CD1c-positive myeloid dendritic cell (primary cell): ENCODE data around the gene ACTG2.
"Not testable (repeated sequence)": the region's sequence is repeated elsewhere in the genome, so short reads cannot be mapped to it uniquely, and the experiment has no call there.

ENCODE experiments used
- DNase-seq: peaks from one replicate; pipeline ENCODE4 v3.0.0-alpha.2; 2016; ENCODE audit errors: extremely low spot score

Gene ACTG2

DNA sequence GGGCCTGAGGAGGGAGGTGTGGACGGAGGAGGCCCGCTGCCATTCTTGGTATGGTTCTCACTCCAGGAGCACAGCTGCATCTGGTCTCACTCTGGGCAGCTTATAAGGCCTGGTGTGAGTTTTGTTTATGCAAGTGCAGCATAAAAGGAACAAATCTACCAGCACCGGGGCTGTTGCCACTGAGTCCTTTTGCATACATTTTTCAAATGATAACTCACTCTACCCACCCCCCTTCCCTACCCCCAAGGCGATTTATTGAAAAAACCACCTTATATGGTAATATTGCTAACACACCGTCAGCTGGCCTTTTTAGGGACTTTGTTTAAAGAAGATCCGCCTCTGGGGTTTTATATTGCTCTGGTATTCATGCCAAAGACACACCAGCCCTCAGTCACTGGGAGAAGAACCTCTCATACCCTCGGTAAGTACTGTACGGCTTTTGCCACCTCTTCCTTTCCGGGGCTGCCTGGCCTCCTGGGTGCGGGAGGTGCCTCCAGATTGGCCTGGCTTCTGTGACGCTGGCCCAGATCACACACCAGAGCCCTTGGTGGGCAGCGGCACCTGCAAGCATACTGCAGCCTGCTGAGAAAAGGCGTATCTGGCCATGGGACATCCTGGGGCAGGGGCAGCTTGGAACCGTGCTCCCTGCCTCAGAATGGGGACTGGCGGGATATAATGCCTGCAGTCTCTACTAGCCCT, at the start of gene ACTG2:
ACTG2 (plus strand) TSS at position 378 of the 699 bp plus-strand sequence. CDS start 8,304 bp downstream, outside the sequence.
- DNase-seq: no peak

GRCh38 chr2:73844087-73844486, 48.7 kb upstream of the ACTG2 start:
- no peak for DNase-seq

DNA sequence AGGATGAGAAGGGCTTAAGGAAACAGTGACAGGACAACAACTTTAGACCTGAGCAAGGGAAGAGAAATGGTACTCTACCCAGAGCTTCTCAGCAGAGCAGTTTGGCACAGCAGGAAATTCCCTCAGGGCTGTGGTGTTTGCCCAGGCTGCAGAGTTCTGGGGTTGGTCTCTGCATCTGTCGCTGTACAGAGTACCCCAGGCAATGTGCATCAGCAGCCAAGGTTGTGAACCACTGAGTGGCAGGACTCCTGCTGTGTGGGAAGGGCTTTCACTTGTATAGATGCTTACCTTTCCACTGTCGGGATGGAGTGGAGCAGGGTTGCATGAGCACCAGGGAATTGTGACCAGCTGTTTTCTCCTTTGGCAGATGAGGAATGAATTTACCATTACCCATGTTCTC, 42.8 kb upstream of the ACTG2 start:
- DNase-seq: no peak

- no peak for DNase-seq
These were observed 41.5 kb upstream of the ACTG2 start for GRCh38 chr2:73851274-73851673.

DNA sequence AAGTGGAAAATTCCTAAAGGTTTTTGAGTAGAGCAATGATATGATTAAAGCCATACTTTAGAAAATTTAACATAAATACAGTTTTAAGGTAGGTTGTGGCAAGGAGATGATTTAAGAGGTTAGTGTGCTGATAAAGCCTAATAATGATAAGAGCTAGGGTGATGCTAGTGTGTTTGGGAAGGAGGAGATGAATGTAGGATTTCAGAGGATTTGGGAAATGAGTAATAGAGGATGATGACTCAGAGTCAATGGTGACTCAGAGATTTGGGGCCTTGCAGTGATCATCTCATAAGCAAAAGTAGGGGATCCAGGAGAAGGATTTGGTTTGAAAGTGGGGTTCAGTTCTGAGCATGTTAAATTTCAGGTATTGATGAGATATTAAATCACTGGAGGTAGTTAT, 40.8 kb upstream of the ACTG2 start:
- peak; percentile 22 for DNase-seq

DNA sequence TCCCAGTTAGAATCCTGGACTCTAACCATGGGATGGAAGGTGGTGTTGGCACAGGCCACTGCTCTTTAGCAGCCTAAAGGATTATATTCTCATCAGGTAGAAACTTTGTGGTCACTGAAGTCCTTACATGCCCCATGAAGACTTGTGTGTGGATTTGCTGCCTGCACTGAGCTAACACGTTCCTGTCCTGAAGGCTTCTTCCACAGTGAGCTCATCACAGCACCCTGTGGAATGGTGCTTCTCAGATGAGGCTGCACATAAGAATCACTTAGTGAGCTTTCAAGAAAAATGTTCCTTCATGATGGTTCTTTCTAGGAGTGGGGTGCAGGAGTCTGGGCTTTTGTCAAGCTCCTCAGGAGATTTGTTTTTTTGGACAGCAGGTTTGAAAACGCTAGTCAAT, 37.3 kb upstream of the ACTG2 start:
- DNase-seq: no peak

- DNase-seq: no peak
These were observed 36.6 kb upstream of the ACTG2 start for GRCh38 chr2:73856214-73856613.

DNA sequence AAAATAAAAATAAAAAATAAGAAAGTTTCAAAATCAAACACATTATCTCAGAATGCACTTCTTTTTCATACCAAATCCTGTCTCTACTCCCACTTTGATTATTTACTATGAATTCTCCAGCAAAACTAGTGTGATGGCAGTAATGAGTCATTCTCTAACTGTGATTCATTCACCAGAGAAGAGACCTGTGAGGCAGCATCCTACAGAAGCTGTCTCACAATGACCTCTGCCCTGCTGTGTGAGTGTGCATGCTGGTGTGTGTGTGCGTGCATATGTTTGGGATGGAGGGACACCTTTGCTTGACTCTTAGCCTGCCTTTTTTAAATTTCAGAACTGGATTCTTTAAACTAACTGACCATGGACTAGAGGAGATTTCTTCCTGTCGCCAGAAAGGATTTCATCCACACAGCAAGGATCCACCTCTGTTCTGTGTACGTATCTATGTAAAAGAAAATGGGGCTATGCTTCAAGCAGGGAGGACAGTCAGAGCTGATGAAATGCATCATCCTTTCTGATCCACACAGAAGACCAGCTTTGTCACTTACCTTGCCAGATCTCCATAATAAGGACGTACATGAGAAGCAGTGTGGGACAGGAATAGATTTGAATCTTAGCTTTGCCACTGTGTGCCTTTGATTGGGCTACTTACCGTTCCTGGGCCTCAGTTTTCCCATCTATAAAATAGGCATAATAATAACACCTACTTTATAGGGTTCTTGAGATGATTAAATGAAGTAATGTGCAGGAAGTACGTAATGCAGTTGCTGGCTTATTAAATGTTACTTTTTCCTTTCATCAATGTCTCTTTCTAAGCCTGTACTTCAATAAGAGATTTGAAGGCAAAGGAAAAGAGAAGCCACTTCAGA, 32.9 kb upstream of the ACTG2 start:
- DNase-seq: peak; percentile 35

GRCh38 chr2:73862987-73863386, 29.8 kb upstream of the ACTG2 start:
- DNase-seq: no peak

DNA sequence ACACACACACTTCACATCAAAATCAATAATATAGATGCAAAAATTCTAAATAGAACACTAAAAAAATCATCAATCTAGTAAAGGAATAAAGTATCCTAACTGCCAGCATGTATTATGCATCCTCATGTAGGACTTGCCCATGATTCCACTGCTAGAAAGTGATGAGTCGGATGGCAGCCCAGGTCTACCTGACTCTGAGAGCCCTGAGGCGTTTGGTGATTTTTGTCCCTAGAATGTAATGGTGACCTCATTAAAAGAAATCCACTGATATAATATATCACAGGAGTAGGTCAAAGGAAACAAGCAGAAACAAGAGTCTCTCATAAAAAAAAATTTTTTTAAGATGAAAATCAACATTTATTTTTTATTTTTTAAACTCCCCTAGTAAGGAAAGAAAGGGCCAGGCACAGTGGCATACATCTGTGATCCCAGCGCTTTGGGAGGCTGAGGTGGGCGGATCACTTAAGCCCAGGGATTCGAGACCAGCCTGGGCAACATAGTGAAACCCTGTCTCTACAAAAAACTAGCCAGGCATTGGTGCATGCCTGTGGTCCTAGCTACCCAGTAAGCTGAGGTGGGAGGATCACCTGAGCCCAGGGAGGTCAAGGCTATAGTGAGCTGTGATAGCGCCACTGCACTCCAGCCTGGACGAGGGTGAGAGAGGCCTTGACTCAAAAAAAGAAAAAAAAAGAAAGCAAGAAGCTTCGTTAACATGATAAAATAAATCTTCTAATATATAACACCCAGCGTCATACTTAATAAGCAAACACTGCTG, 24.4 kb upstream of the ACTG2 start:
- no peak for DNase-seq

DNA sequence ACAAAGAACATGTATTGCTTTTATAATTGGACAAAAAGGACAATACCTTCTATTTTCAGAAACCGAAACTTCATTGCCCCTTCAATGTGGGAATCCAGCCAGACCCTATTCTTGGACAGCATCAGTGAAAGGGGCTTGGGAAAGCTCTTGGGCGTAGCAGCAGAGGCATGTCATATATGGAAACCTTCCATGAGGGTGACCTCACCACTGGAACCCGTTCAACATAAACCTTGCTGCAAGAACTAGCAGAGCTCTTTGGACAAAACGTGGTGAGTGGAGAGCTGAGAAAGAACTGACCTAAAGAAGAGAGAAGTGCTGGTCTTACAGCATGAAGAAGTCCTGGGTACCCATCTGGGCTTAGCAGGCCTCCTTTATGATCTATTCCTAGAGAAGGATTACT, 22.7 kb upstream of the ACTG2 start:
- DNase-seq: no peak

DNA sequence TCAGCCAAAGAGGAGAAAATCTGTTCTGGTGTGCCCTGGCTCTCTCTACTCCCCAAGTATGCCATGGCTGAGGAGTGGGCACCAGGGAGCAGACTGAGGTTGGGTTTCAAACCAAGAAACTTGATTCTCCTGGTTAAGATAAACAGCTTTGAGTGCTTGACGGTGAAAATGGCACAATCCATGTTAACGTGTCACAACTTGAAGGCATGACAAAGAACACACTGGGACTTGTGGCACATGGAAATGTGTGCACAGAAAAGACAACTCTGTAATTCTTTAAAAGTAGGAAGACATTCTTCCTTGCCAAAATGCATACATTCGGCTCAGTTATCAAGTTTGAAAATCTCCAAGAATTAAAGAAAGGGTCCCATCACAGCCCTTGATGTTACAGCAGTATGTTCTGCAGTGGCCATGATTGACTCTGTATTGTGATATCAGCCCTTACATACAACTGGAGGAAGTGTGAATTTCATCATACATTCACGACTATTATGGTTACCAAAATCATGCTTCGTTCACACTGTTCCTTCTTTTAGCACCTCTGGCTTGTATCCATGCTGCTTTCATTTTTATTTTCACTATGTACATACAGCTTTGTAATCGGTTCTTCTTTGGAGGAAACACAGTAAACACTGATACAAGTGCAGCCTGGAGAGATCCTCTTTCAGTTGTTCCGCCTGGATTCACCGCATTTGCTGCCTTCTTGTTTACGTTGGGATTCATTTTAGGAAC, 15.6 kb upstream of the ACTG2 start:
- DNase-seq: peak; percentile 78

DNA sequence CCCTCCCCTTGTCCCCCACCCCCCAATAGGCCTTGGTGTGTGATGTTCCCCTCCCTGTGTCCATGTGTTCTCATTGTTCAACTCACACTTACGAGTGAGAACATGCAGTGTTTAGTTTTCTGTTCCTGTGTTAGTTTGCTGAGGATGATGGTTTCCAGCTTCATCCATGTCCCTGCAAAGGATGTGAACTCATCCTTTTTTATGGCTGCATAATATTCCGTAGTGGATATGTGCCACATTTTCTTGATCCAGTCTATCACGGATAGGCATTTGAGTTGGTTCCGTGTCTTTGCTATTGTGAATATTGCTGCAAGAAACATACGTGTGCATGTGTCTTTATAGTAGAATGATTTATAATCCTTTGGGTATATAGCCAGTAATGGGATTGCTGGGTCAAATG, 14.8 kb upstream of the ACTG2 start:
- not testable (repeated sequence) for DNase-seq

DNA sequence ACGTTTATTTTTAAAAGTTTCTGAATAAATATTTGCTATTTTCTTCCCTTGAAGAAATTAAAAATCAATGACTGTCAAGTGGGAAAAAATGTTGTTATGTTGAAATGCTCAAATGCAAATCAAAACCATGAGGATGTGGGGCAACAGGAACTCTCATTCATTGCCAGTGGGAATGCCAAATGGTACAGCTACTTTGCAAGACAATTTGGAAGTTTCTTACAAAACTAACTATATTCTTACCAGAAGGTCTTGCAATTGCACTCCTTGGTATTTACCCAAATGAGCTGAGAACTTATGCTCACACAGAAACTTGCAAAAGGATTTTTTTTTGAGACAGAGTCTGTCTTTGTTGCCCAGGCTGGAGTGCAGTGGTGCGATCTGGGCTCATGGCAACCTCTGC, 7.4 kb upstream of the ACTG2 start:
- DNase-seq: no peak

GRCh38 chr2:73886357-73886756, 6.5 kb upstream of the ACTG2 start:
- no peak for DNase-seq

DNA sequence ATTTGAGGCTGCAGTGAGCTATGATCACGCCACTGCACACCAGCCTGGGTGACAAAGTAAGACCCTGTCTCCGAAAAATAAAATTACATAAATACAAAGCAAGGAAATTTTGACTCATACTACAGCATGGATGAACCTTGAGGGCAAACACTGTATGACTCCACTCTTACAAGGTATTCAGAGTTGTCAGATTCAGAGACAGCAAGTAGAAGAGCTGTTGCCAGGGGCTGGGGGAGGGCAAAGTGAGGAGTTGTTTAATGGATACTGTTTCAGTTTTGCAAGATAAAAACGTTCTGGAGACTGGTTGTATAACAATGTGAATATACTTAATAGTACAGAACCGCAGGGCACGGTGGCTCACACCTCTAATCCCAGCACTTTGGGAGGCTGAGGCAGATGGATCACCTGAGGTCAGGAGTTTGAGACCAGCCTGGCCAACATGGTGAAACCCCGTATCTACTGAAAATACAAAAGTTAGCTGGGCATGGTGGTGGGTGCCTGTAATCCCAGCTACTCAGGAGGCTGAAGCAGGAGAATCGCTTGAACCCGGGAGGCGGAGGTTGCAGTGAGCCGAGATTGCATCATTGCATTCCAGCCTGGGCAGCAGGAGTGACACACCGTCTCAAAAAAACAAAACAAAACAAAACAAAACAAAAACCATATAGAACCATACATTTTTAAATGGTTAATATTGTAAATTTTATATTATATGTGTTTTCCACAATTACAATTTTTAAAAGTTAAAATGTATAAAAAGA, 5.0 kb upstream of the ACTG2 start:
- DNase-seq: not testable (repeated sequence)

- no peak for DNase-seq
These were observed 4.4 kb upstream of the ACTG2 start for GRCh38 chr2:73888388-73888787.

GRCh38 chr2:73889206-73889605, 3.6 kb upstream of the ACTG2 start:
- DNase-seq: no peak

DNA sequence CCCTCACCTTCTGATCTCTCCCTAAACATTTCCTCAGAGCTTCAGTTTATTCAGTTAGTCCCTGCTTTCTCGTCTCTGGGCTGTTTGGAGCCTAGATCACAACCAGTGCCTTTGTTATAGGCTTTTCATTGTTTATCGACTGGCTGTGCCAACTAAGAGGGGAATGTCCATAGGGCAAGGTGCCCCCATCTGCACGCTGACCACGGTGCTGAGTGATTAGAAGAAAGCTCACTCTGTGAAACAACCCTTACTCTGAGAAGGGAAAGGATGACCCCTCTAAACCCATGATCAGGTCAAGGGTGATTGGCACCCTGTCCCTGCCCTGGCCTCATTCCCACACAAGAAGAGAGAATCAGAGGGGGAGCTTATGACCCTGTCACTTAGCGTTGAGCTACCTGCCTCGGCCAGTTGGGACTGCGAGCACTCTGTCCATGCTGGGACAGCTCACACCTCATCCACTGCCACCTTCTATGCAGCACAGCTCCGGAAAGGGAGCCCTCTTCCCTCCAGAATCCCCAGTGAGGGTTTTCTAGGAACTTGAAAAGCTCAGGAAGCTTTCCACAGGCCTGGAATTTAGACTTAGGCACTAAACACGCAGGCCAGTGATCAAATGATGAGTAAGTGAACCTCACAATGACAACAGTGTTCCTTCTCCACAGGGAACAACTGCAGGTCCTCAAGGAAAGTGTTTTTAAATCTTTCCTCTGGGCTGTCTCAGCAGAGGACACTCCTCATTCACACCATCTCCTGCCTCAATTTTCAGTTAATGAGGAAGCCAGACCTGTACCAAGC, 2.3 kb upstream of the ACTG2 start:
- no peak for DNase-seq

- no peak for DNase-seq
These were observed 1.4 kb upstream of the ACTG2 start for GRCh38 chr2:73891276-73891901.
